Immature natural killer cell (primary cell): ENCODE data around the gene SLC29A3. TPM values are rescaled to one million over a fixed set of nuclear protein-coding genes. Genes with fewer than 3 reads are reported as not detected.
"Not testable (repeated sequence)": the region's sequence is repeated elsewhere in the genome, so short reads cannot be mapped to it uniquely, and the experiment has no call there.

Experiments
- DNase-seq, 3 donors: peaks; one replicate each; pipeline ENCODE4 v3.0.0; 2022; ENCODE audit warnings: mixed read lengths in 1 of 3
- H3K27ac Mint-ChIP-seq, 6 donors: one replicate each; pipeline ENCODE4 v1.8.0; 2020; ENCODE audit warnings: mixed read lengths in 6 of 6, mild to moderate bottlenecking in 5 of 6, inconsistent platforms in 4 of 6, moderate library complexity in 3 of 6
- H3K27me3 Mint-ChIP-seq, 3 donors: one replicate each; pipeline ENCODE4 v1.8.0; 2020 to 2021; ENCODE audit warnings: low read depth in 3 of 3, mild to moderate bottlenecking in 3 of 3, mixed read lengths in 3 of 3, moderate library complexity in 3 of 3, inconsistent platforms in 1 of 3
- H3K36me3 Mint-ChIP-seq, 3 donors: one replicate each; pipeline ENCODE4 v1.8.0; 2020; ENCODE audit warnings: mixed read lengths in 3 of 3, inconsistent platforms in 2 of 3, mild to moderate bottlenecking in 2 of 3
- H3K4me1 Mint-ChIP-seq, 2 donors: one replicate each; pipeline ENCODE4 v1.8.0; 2020; ENCODE audit warnings: inconsistent platforms in 2 of 2, mild to moderate bottlenecking in 2 of 2, mixed read lengths in 2 of 2, moderate library complexity in 1 of 2
- H3K4me3 Mint-ChIP-seq, 5 donors: one replicate each; pipeline ENCODE4 v1.8.0; 2020; ENCODE audit warnings: mild to moderate bottlenecking in 5 of 5, mixed read lengths in 5 of 5, inconsistent platforms in 3 of 5, moderate library complexity in 3 of 5
- H3K9me3 Mint-ChIP-seq, 6 donors: one replicate each; pipeline ENCODE4 v1.8.0; 2020; ENCODE audit warnings: mild to moderate bottlenecking in 6 of 6, mixed read lengths in 6 of 6, inconsistent platforms in 4 of 6, moderate library complexity in 3 of 6
- polyA plus RNA-seq, 3 donors: library from polyadenylated mRNA; unstranded; fragments of 300-500 nt; fragmentation: Illumina TruSeq; gene quantifications; one replicate each; pipeline ENCODE4 v1.2.3, GENCODE V29; 2021

The SLC29A3 gene
- 10 to 100 TPM in 2 of 3 donors, 1 to 10 TPM in 1; 7.9 to 12.8 (median 11.7) TPM for polyA plus RNA-seq

GRCh38 chr10:71319042-71319799 lies at the start of gene SLC29A3:
TSS of gene SLC29A3 (plus strand) at chr10:71319259. CDS start at chr10:71319310, 51 bp downstream.
- Mint-ChIP-seq H3K9me3 (no peaks in the 10 kb centered on the region), H3K4me1 (peaks cover 25 to 34% of the 10 kb centered on the region in 2 donors), H3K27ac (peak within 1 kb of the TSS; percentile 73 to 90 (median 80)), H3K36me3 (peaks cover 11 to 15% (median 13%) of the 10 kb centered on the region in 3 donors), H3K4me3 (peak within 1 kb of the TSS; percentile 92 to 95 (median 93)), H3K27me3 (peaks cover 0 to 3% (median 1%) of the 10 kb centered on the region in 3 donors)
- peak; percentile 73 to 85 (median 80) for DNase-seq

GRCh38 chr10:71269301-71270288 lies 49.5 kb upstream of the SLC29A3 start:
- H3K4me3 Mint-ChIP-seq: no peak overlapping the region
- no peaks in the 10 kb centered on the region for H3K9me3 Mint-ChIP-seq
- H3K36me3 Mint-ChIP-seq: no peaks in the 10 kb centered on the region
- no peak overlapping the region for H3K27ac Mint-ChIP-seq
- DNase-seq: no peak
- no peaks in the 10 kb centered on the region for H3K27me3 Mint-ChIP-seq
- H3K4me1 Mint-ChIP-seq: no peaks in the 10 kb centered on the region

- H3K4me3 Mint-ChIP-seq: no peak overlapping the region
- no peaks in the 10 kb centered on the region for H3K4me1 Mint-ChIP-seq
- H3K36me3 Mint-ChIP-seq: no peaks in the 10 kb centered on the region
- no peak for DNase-seq
- H3K27ac Mint-ChIP-seq: no peak overlapping the region
- peaks cover 0 to 2% (median 0%) of the 10 kb centered on the region in 3 donors for H3K27me3 Mint-ChIP-seq
- H3K9me3 Mint-ChIP-seq: no peaks in the 10 kb centered on the region
Observed at GRCh38 chr10:71270301-71271220, 48.5 kb upstream of the SLC29A3 start.

- Mint-ChIP-seq H3K4me1 (no peaks in the 10 kb centered on the region), H3K27ac (no peak overlapping the region), H3K27me3 (peaks cover 0 to 2% (median 0%) of the 10 kb centered on the region in 3 donors), H3K36me3 (no peaks in the 10 kb centered on the region), H3K9me3 (no peaks in the 10 kb centered on the region), H3K4me3 (no peak overlapping the region)
- no peak for DNase-seq
Observed at GRCh38 chr10:71271662-71272055, 47.4 kb upstream of the SLC29A3 start.

GRCh38 chr10:71272056-71272771 lies 46.8 kb upstream of the SLC29A3 start:
- DNase-seq: no peak
- Mint-ChIP-seq H3K4me3 (no peak overlapping the region), H3K36me3 (no peaks in the 10 kb centered on the region), H3K9me3 (no peaks in the 10 kb centered on the region), H3K27me3 (peaks cover 0 to 2% (median 0%) of the 10 kb centered on the region in 3 donors), H3K4me1 (no peaks in the 10 kb centered on the region), H3K27ac (no peak overlapping the region)

GRCh38 chr10:71272974-71273373 lies 46.1 kb upstream of the SLC29A3 start:
- H3K27ac Mint-ChIP-seq, H3K4me1 Mint-ChIP-seq, H3K9me3 Mint-ChIP-seq, H3K4me3 Mint-ChIP-seq, H3K36me3 Mint-ChIP-seq, H3K27me3 Mint-ChIP-seq, DNase-seq: not testable (repeated sequence)

- Mint-ChIP-seq H3K4me3 (no peak overlapping the region), H3K27me3 (peaks cover 0 to 2% (median 0%) of the 10 kb centered on the region in 3 donors), H3K4me1 (no peaks in the 10 kb centered on the region)
Observed at GRCh38 chr10:71273506-71273905, 45.6 kb upstream of the SLC29A3 start.

GRCh38 chr10:71274901-71275796 lies 43.9 kb upstream of the SLC29A3 start:
- H3K9me3 Mint-ChIP-seq: no peaks in the 10 kb centered on the region
- no peak overlapping the region for H3K4me3 Mint-ChIP-seq
- H3K4me1 Mint-ChIP-seq: no peaks in the 10 kb centered on the region
- no peaks in the 10 kb centered on the region for H3K36me3 Mint-ChIP-seq
- H3K27ac Mint-ChIP-seq: no peak overlapping the region
- peaks cover 0 to 2% (median 0%) of the 10 kb centered on the region in 3 donors for H3K27me3 Mint-ChIP-seq
- no peak for DNase-seq

More at GRCh38 chr10:71273506-71273905, 45.6 kb upstream of the SLC29A3 start:
- no peak for DNase-seq
- Mint-ChIP-seq H3K9me3 (no peaks in the 10 kb centered on the region), H3K27ac (no peak overlapping the region), H3K36me3 (no peaks in the 10 kb centered on the region)

- H3K9me3 Mint-ChIP-seq: no peaks in the 10 kb centered on the region
- H3K4me3 Mint-ChIP-seq: no peak overlapping the region
- H3K4me1 Mint-ChIP-seq: no peaks in the 10 kb centered on the region
- peaks cover 0 to 4% (median 0%) of the 10 kb centered on the region in 3 donors for H3K27me3 Mint-ChIP-seq
- H3K27ac Mint-ChIP-seq: no peak overlapping the region
- DNase-seq: no peak
- no peaks in the 10 kb centered on the region for H3K36me3 Mint-ChIP-seq
Observed at GRCh38 chr10:71276873-71277272, 42.2 kb upstream of the SLC29A3 start.

- Mint-ChIP-seq H3K27me3 (peaks cover 0 to 4% (median 2%) of the 10 kb centered on the region in 3 donors), H3K4me3 (no peak overlapping the region), H3K27ac (no peak overlapping the region), H3K4me1 (no peaks in the 10 kb centered on the region), H3K9me3 (no peaks in the 10 kb centered on the region), H3K36me3 (no peaks in the 10 kb centered on the region)
- no peak for DNase-seq
Observed at GRCh38 chr10:71277914-71278665, 41.0 kb upstream of the SLC29A3 start.

- Mint-ChIP-seq H3K4me1 (no peaks in the 10 kb centered on the region), H3K27ac (no peak overlapping the region), H3K9me3 (no peaks in the 10 kb centered on the region), H3K36me3 (no peaks in the 10 kb centered on the region), H3K4me3 (no peak overlapping the region), H3K27me3 (peaks cover 0 to 4% (median 2%) of the 10 kb centered on the region in 3 donors)
- DNase-seq: no peak
Observed at GRCh38 chr10:71278691-71279588, 40.1 kb upstream of the SLC29A3 start.
